Activated naive CD4-positive, alpha-beta T cell treated with anti-CD3 and anti-CD28 coated beads, Interleukin-2, amount 50 U/mL, for 16 hours (primary cell): ENCODE data around the gene NR1D1.
A peak's percentile ranks its signal among the peaks of the same experiment; 100 is the strongest.
"Not testable (repeated sequence)": the region's sequence is repeated elsewhere in the genome, so short reads cannot be mapped to it uniquely, and the experiment has no call there.

Source experiments
- DNase-seq: peaks from one replicate; pipeline ENCODE4 v3.0.0-alpha.2; 2020

The NR1D1 gene

GRCh38 chr17:40100419-40100668, at the start of gene NR1D1:
Gene NR1D1 (minus strand): TSS chr17:40100589. CDS start chr17:40100094, 495 bp downstream.
- DNase-seq = no peak

DNA sequence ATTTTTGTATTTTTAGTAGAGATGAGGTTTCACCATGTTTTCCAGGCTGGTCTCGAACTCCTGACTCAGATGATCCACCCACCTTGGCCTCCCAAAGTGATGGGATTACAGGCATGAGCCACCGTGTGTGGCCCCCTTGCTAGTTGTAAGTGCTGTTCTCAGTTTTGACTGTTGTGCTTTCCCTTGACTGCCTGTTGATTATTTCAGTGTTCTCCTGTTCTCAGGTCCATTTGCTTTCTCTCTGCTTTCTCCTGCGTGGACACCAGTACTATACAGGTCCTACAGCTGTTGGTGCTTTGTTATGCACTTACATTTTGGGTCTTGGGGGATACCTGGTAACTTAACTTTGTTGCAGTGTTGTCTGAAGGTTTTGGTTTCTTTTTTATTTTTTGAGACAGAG, 48.1 kb upstream of the NR1D1 start:
- no peak for DNase-seq

DNA sequence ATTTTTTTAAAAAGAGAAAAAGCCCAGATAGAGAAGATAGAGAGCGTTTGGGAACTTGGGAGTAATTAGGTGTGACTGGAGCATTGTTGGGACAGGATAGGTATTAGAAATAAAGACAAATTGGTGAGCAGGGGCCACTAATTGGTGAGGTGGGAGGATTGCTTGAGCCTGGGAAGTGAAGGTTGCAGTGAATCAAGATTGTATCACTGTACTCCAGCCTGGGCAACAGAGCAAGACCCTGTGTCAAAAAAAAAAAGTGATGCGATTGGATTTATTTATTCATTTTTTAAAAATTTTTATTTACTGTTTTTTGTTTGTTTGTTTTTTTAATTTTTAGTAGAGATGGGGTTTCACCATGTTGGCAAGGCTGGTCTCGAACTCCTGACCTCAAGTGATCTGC, 45.1 kb upstream of the NR1D1 start:
- no peak for DNase-seq

DNA sequence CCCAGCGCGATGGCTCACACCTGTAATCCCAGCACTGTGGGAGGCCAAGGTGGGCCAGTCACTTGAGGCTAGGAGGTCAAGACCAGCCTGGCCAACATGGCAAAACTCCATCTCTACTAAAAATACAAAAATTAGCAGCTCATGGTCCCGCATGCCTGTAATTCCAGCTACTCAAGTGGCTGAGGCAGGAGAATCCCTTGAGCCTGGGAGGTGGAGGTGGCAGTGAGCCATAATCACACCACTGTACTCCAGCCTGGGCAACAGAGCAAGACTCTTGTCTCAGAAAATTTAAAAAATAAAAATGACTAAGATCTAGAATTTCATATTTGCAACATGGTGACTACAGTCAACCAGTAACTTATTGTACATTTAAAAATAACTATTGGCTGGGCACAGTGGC, 42.8 kb upstream of the NR1D1 start:
- not testable (repeated sequence) for DNase-seq

DNA sequence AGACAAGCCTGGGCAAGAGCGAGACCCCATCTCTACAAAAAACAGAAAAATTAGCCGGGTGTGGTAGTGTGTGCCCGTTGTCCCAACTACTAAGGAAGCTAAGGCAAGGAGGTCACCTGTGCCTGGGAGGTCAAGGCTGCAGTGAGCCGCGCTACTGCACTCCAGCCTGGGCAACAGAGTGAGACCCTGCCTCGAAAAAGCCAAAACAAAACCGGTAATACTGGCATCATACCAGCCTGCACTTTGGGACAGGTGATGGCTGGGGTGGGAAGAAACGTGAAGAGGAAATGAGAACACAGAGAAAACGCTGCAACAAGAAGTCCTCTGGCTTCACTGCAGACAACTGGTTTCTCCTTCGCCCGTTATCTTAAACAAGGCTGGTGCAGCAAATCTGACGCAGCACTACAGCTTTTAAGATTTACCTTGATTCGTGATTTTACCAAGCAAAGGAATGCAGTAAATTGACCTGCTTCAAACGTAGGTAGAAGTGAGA, 39.2 kb upstream of the NR1D1 start:
- no peak for DNase-seq

DNA sequence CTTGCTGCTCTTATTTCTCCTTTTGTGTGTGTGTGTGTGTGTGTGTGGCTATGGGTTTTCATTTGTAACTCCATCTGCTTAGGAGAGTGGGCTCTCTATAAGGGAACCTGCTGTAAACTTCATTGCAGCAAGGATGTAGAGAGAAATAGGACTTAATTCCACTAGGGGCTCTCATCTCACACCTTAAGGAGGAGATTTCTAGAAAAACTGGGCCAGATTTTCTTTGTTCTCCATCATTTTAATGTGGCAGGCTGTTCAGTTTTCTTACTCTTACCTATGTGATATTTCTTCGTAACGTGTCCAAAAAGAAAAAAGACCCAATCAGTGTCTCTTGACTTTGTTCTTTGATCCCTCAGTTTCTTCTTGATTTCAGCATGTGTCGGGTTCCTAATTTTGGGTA, 35.4 kb upstream of the NR1D1 start:
- DNase-seq = no peak

DNA sequence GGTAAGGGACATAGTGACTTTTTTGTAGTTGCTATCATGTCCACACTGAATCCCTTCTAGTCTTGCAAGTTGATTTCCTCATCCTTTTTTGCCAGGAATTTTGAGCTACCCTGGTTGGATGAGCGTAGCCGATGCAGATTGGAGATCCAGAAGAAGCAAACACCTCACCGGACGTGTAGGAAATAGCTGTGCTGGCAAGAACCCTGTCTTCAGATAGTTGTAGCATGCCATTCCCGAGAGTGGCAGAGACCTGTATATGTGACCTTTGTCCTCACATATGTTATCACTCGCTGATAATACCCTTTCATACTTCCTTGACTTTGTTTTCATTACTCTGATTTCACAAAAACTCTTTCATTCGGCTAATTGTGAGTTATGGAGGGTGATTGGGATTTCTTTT, 33.8 kb upstream of the NR1D1 start:
- no peak for DNase-seq

DNA sequence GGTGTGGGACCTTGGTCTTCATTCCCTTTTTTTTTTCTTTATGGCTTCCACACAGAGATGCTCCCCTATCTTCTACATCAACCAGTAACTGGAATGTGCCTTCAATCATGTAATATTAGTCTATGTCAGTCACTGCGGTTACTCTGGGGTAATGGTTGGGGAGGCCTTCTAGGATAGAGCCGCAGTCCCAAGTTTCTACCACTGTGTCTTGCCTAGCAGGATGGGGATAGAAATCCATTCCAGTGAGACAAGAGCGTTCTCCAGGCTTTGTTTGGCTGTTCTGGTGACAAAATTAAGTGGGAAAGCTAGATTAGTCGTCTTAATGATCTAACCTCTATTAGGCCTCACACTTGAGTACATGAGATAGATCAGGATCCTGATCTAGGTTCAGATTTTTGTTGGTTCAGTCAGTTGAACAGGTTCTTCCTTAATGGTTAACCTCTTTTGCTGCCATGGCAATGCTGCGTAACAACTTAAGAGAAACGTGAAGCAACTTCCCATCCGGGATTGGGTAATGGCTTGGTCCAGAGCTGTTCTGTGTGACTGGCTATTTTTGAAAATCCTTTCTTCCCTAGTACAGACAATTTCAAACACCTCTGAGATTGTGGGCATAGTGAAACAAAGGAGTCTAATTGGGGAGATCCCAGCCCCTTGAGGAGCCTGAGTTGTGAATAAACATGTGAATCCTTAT, 30.1 kb upstream of the NR1D1 start:
- DNase-seq = no peak

DNA sequence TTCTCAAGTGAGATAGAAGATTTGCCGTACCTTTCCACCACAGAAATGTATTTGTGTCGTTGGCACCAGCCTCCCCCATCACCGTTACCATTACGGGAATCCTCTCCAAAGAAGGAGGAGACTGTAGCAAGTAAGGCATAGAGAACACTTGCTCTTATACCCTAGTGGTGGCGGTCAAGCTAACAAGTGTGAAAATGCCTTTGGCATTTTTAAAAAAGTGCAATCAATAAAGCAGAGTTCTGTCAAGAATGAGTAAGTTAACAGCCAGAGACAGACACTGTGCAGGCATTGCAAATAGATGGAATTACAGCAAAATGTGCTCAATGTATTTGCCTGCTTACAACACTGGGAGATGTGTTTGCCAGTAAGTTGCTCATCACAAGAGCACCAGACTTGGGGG, 29.1 kb upstream of the NR1D1 start:
- DNase-seq = no peak

DNA sequence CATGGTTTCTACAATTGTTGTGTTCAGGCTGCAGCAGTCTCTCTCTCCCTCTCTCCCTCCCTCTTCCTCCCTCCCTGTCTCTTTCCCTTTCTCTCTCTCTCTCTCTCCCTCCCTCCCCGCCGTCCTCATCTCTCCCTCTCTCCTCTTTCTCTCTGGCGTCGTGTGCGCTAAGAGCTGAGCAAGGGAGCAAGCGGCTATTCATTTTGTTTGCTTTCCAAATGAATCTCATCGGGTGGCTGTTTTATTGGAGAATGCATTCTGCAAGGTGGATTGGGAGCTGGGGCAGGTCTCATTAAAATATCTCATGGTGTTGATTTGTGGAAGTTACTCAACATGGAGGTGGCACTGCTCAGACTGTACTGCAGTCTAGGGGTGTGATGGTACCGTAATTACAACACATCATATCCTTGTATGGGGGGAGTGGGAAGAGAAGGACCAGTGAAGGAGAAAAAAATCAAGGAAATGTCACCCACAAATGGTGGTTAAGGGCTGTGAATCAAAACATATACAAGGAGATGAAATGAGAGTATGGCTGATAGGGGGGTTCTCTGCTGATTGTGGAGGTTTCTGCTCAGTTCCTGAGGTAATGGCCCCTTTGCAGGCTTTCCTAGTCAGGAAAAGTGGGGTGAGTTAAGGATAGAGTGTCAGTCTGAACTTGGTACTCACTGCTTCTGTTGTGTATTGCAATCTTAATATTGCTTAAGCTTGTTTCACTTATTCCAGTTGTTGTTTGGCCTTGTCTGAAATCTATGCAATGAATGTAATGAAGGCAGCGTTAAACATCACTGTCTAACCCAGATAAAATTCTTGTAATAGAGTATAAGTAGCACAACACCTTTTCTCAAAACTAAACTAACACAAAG, 24.1 kb upstream of the NR1D1 start:
- no peak for DNase-seq

GRCh38 chr17:40123811-40124114, 23.4 kb upstream of the NR1D1 start:
- no peak for DNase-seq

GRCh38 chr17:40122999-40123810, 22.8 kb upstream of the NR1D1 start:
- DNase-seq = peak; percentile 69

- no peak for DNase-seq
Observed at GRCh38 chr17:40122136-40122998, 22.0 kb upstream of the NR1D1 start.

- DNase-seq = peak; percentile 88
Observed at GRCh38 chr17:40121181-40122135, 21.1 kb upstream of the NR1D1 start, which contains the start of gene MSL1. Gene MSL1 (plus strand): TSS chr17:40121971. CDS start chr17:40122613, 642 bp downstream.

GRCh38 chr17:40115101-40115436, 14.7 kb upstream of the NR1D1 start:
- no peak for DNase-seq

DNA sequence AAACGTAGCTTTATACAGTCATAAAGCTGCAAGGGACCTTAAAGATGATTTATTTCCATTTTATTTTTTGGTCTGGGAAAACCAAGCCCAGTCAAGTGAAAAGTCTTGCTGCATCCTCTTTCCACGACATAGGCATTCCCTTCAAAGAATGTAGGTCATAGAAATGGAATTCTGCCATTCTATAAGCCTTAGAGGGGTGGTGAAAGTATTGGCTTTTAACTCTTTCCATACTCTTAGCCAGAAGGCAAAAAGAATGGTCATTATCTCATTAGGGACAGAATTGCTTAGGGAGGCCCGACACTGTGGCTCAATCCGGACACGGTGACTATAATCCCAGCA, 13.5 kb upstream of the NR1D1 start:
- no peak for DNase-seq

DNA sequence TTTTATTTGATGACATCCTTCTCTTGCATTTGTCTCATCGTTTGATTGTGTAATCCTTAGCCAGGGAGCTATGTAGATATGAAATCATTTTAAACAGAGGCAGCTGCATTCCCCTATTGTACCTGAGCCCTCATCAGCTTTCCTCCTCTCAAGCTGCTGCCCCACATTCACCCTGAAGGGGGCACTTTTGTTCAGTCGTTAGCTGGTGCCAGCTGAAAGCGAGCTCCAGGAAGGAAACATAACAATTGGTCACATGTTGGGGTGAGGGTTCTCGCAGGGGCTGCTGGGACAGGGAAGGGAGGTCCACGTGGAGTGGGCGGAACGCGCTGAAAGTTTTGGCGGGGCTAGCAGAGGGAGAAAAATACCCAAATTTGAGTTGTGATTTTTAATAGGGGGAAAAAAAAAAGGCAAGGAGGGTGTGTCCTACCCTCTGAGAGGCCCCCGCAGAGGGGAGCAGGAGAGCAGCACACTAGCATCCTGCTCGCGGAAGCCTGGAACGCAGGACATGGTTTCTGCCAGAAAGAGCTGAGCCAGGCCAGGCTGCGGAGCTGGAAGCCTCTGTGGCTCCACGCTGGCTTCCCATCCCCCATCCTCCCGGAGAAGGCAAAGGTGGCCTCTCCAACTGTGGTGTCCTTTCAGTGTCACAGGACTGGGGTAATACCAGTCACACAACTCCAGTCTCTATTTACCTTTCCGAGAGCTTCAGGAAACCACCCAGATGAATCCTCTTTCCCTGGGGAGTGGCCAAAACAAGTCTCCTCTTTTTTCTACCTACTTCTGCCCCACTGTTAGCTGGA, 12.9 kb upstream of the NR1D1 start:
- DNase-seq = peak; percentile 93

DNA sequence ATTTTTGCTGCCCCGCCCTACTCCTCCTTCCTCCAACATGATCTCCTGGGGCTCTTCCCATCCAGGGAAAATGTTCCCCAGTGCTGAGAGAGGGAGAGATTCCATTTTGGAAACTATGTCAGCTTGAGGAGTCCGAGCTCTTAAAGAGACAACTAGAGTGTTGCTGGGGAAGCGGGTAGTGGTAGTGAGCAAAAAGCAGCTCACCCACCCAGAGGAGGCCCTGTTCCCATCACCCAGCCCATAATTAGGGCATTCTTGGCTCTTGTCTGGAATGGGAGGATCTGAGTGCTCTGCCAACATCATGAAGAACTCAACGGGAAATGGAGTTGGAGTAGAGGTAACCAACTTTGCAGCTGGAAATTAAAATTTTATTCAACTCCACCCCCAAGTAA, 12.3 kb upstream of the NR1D1 start:
- DNase-seq = no peak

DNA sequence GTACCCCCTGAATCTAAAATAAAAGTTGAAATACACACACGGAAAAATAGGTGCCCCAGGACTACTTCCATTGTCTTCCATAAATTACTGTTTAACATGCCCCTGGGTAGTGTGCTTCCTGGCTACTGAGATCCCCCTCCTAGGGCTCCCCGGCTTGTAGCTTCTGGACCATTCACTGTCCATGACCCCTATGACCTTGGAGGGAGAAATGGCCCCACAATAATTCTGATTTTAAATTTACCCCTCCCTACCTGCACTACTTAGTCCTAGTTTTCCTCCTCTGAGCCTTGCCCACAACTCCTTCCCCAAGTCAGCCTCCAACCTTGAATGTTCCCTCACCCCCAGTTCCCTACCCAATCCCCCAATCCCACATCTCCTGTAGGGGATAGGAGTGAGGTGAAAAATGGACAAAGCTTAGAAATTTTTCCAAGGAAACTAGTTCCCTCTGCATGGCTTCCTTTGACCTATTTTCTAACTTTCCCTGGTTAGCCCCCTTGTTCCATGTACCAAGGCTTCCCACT, 11.9 kb upstream of the NR1D1 start:
- DNase-seq = no peak
